CD8-positive, alpha-beta memory T cell (primary cell): ENCODE measurements around the gene PLEK. TPM values are rescaled to one million over a fixed set of nuclear protein-coding genes. Genes with fewer than 3 reads are reported as not detected.

ENCODE experiments used
- CTCF ChIA-PET: fragments of 350-600 bp; sonication (Branson Sonifier 250); formaldehyde crosslinking; loops from one replicate; lab custom pipeline; 2021; ENCODE audit warnings: antibody characterized with exemption; lab: Charles Lee
- POLR2A ChIA-PET: fragments of 350-600 bp; sonication (Branson Sonifier 250); formaldehyde crosslinking; loops from one replicate; lab custom pipeline; 2021; ENCODE audit warnings: antibody characterized with exemption; lab: Charles Lee
- DNase-seq, 5 donors: peaks; one replicate each; pipeline versions ENCODE4 v3.0.0 to v3.0.0-alpha.2; 2020 to 2022; ENCODE audit warnings: mixed read lengths in 1 of 5
- H3K27ac ChIP-seq: one replicate; pipeline ENCODE4 v1.7.0; 2013; ENCODE audit warnings: low read depth, mild to moderate bottlenecking, low read length, moderate library complexity
- H3K27me3 ChIP-seq: 2 replicates; pipeline ENCODE4 v1.7.0; 2013; ENCODE audit warnings: low read length, mild to moderate bottlenecking; ENCODE audit not compliant: insufficient read depth, poor library complexity, severe bottlenecking
- H3K36me3 ChIP-seq: 2 replicates; pipeline ENCODE4 v1.7.0; 2013; ENCODE audit warnings: mild to moderate bottlenecking, low read length, moderate library complexity; ENCODE audit not compliant: insufficient read depth
- H3K4me1 ChIP-seq: 2 replicates; pipeline ENCODE4 v1.7.0; 2013; ENCODE audit warnings: mild to moderate bottlenecking, low read length, moderate library complexity; ENCODE audit not compliant: insufficient read depth
- H3K4me3 ChIP-seq: 2 replicates; pipeline ENCODE4 v1.7.0; 2013; ENCODE audit warnings: mild to moderate bottlenecking, low read length
- H3K9me3 ChIP-seq: 2 replicates; pipeline ENCODE4 v1.7.0; 2013; ENCODE audit warnings: mild to moderate bottlenecking, low read length
- H3K27ac Mint-ChIP-seq, 8 donors: one replicate each; pipeline ENCODE4 v1.8.0; 2020 to 2021; ENCODE audit warnings: mixed read lengths in 8 of 8, mild to moderate bottlenecking in 6 of 8, inconsistent platforms in 3 of 8, moderate library complexity in 3 of 8
- H3K27me3 Mint-ChIP-seq, 2 donors: one replicate each; pipeline ENCODE4 v1.8.0; 2020 to 2021; ENCODE audit warnings: mixed read lengths in 2 of 2, mild to moderate bottlenecking in 1 of 2, moderate library complexity in 1 of 2
- H3K36me3 Mint-ChIP-seq, 3 donors: one replicate each; pipeline ENCODE4 v1.8.0; 2020 to 2021; ENCODE audit warnings: mixed read lengths in 3 of 3, inconsistent platforms in 1 of 3, mild to moderate bottlenecking in 1 of 3
- H3K4me1 Mint-ChIP-seq, 3 donors: one replicate each; pipeline ENCODE4 v1.8.0; 2020 to 2021; ENCODE audit warnings: mixed read lengths in 3 of 3, inconsistent platforms in 1 of 3, mild to moderate bottlenecking in 1 of 3
- H3K4me3 Mint-ChIP-seq, 7 donors: one replicate each; pipeline ENCODE4 v1.8.0; 2020 to 2021; ENCODE audit warnings: mixed read lengths in 7 of 7, mild to moderate bottlenecking in 6 of 7, moderate library complexity in 4 of 7, inconsistent platforms in 2 of 7
- H3K9me3 Mint-ChIP-seq, 5 donors: one replicate each; pipeline ENCODE4 v1.8.0; 2020 to 2022; ENCODE audit warnings: mixed read lengths in 5 of 5, mild to moderate bottlenecking in 3 of 5, moderate library complexity in 2 of 5, inconsistent platforms in 1 of 5
- polyA plus RNA-seq: library from polyadenylated mRNA; unstranded; fragments of 300-500 nt; fragmentation: Illumina TruSeq; gene quantifications from one replicate; pipeline ENCODE4 v1.2.3, GENCODE V29; 2021
- total RNA-seq, 2 experiments: library from RNA; stranded (reverse); gene quantifications; one replicate each; pipeline ENCODE4 v1.2.3, GENCODE V29; 2021

PLEK gene
- total RNA-seq (10 to 100 TPM; 21.3 to 23.0 TPM), polyA plus RNA-seq (135 TPM)

- Mint-ChIP-seq H3K27ac (peak within 1 kb of the TSS; percentile 77 to 98 (median 97)), H3K4me1 (peaks cover 61 to 68% (median 63%) of the 10 kb centered on the region in 3 donors), H3K9me3 (peaks cover 2 to 7% (median 3%) of the 10 kb centered on the region in 5 donors), H3K36me3 (peaks cover 17 to 31% (median 28%) of the 10 kb centered on the region in 3 donors), H3K4me3 (peak within 1 kb of the TSS; percentile 88 to 100 (median 98)), H3K27me3 (peaks cover 0 to 1% of the 10 kb centered on the region in 2 donors)
- H3K27ac ChIP-seq, result peak within 1 kb of the TSS; percentile 67
- H3K9me3 ChIP-seq, result no peaks in the 10 kb centered on the region
- peaks cover 23% of the 10 kb centered on the region for H3K4me1 ChIP-seq
- CTCF ChIA-PET, result interaction anchor here (1.1 to 2.5 kb wide), 8 partner anchors 9 to 243 kb away, joined by 3 to 8 read pairs (median 4); no protein-coding TSS in a partner anchor
- H3K36me3 ChIP-seq, result no peaks in the 10 kb centered on the region
- no peaks in the 10 kb centered on the region for H3K27me3 ChIP-seq
- H3K4me3 ChIP-seq, result peak within 1 kb of the TSS; percentile 56
- POLR2A ChIA-PET, result interaction anchor here (0.6 to 2.9 kb wide), 4 partner anchors 13 to 74 kb away, joined by 3 to 10 read pairs (median 6); no protein-coding TSS in a partner anchor
- DNase-seq, result peak in 4 of 5 donors; percentile 19 to 66 (median 28)
Observed at GRCh38 chr2:68365087-68365486, at the start of gene PLEK. Gene PLEK (plus strand): TSS chr2:68365282. CDS start chr2:68365352, 70 bp downstream.

- Mint-ChIP-seq H3K4me3 (no peak overlapping the region), H3K9me3 (peaks cover 0 to 10% (median 2%) of the 10 kb centered on the region in 5 donors), H3K4me1 (peaks cover 8 to 23% (median 15%) of the 10 kb centered on the region in 3 donors), H3K36me3 (peaks cover 0 to 1% (median 0%) of the 10 kb centered on the region in 3 donors), H3K27ac (no peak overlapping the region), H3K27me3 (peaks cover 38 to 64% of the 10 kb centered on the region in 2 donors)
- ChIA-PET CTCF (no interaction called here), POLR2A (interaction anchor here (0.6 kb wide), 1 partner anchor 19 kb away, joined by 3 read pairs; no protein-coding TSS in a partner anchor)
- H3K36me3 ChIP-seq, result no peaks in the 10 kb centered on the region
- peaks cover 17% of the 10 kb centered on the region for H3K27me3 ChIP-seq
- no peak for DNase-seq
- no peak overlapping the region for H3K4me3 ChIP-seq
- H3K4me1 ChIP-seq, result peaks cover 11% of the 10 kb centered on the region
- H3K27ac ChIP-seq, result no peak overlapping the region
- no peaks in the 10 kb centered on the region for H3K9me3 ChIP-seq
Observed at GRCh38 chr2:68316111-68316510, 49.0 kb upstream of the PLEK start.

- peaks cover 8 to 23% (median 15%) of the 10 kb centered on the region in 3 donors for H3K4me1 Mint-ChIP-seq
- H3K9me3 ChIP-seq, result no peaks in the 10 kb centered on the region
- CTCF ChIA-PET, result no interaction called here
- POLR2A ChIA-PET, result no interaction called here
- peaks cover 0 to 10% (median 2%) of the 10 kb centered on the region in 5 donors for H3K9me3 Mint-ChIP-seq
- H3K36me3 ChIP-seq, result no peaks in the 10 kb centered on the region
- H3K27me3 ChIP-seq, result peaks cover 17% of the 10 kb centered on the region
- peaks cover 11% of the 10 kb centered on the region for H3K4me1 ChIP-seq
- H3K4me3 Mint-ChIP-seq, result peak overlapping the region; percentile 46 to 89 (median 82)
- H3K27ac Mint-ChIP-seq, result no peak overlapping the region
- peaks cover 35 to 57% of the 10 kb centered on the region in 2 donors for H3K27me3 Mint-ChIP-seq
- DNase-seq, result no peak
- H3K36me3 Mint-ChIP-seq, result peaks cover 0 to 1% (median 0%) of the 10 kb centered on the region in 3 donors
- H3K27ac ChIP-seq, result no peak overlapping the region
- H3K4me3 ChIP-seq, result no peak overlapping the region
Observed at GRCh38 chr2:68317971-68318913, 46.8 kb upstream of the PLEK start.

GRCh38 chr2:68318914-68319397 lies 46.1 kb upstream of the PLEK start:
- ChIA-PET CTCF (interaction anchor here (2.2 kb wide), 1 partner anchor 122 kb away, joined by 6 read pairs; no protein-coding TSS in a partner anchor), POLR2A (no interaction called here)
- Histone ChIP-seq H3K36me3 (no peaks in the 10 kb centered on the region), H3K4me3 (no peak overlapping the region), H3K9me3 (no peaks in the 10 kb centered on the region), H3K4me1 (peaks cover 11% of the 10 kb centered on the region), H3K27ac (no peak overlapping the region), H3K27me3 (peaks cover 17% of the 10 kb centered on the region)
- peak overlapping the region; percentile 42 to 89 (median 82) for H3K4me3 Mint-ChIP-seq
- H3K27me3 Mint-ChIP-seq, result peaks cover 35 to 50% of the 10 kb centered on the region in 2 donors
- peaks cover 0 to 1% (median 0%) of the 10 kb centered on the region in 3 donors for H3K36me3 Mint-ChIP-seq
- peaks cover 0 to 7% (median 2%) of the 10 kb centered on the region in 5 donors for H3K9me3 Mint-ChIP-seq
- no peak for DNase-seq
- peak overlapping the region in 1 of 8 donors; percentile 33 for H3K27ac Mint-ChIP-seq
- H3K4me1 Mint-ChIP-seq, result peaks cover 8 to 23% (median 15%) of the 10 kb centered on the region in 3 donors

GRCh38 chr2:68319398-68320117 lies 45.5 kb upstream of the PLEK start, which contains the start of gene CNRIP1:
Gene CNRIP1 (minus strand): TSS chr2:68319949. CDS start chr2:68319400, 549 bp downstream.
- Histone ChIP-seq H3K4me1 (peaks cover 11% of the 10 kb centered on the region), H3K36me3 (no peaks in the 10 kb centered on the region), H3K27ac (no peak within 1 kb of the TSS), H3K4me3 (no peak within 1 kb of the TSS), H3K27me3 (peaks cover 17% of the 10 kb centered on the region), H3K9me3 (no peaks in the 10 kb centered on the region)
- Mint-ChIP-seq H3K27ac (peak within 1 kb of the TSS in 2 of 8 donors; percentile 33 to 57), H3K4me1 (peaks cover 8 to 23% (median 15%) of the 10 kb centered on the region in 3 donors), H3K4me3 (peak within 1 kb of the TSS; percentile 79 to 89 (median 83)), H3K36me3 (no peaks in the 10 kb centered on the region), H3K27me3 (peaks cover 35 to 52% of the 10 kb centered on the region in 2 donors), H3K9me3 (peaks cover 0 to 3% (median 0%) of the 10 kb centered on the region in 5 donors)
- ChIA-PET POLR2A (interaction anchor here (1.1 kb wide), 1 partner anchor 65 kb away, joined by 3 read pairs; no protein-coding TSS in a partner anchor), CTCF (interaction anchor here (2.2 kb wide), 1 partner anchor 122 kb away, joined by 6 read pairs; no protein-coding TSS in a partner anchor)
- peak in 2 of 5 donors; percentile 2 for DNase-seq

GRCh38 chr2:68320118-68320641 lies 44.9 kb upstream of the PLEK start:
- H3K9me3 Mint-ChIP-seq, result no peaks in the 10 kb centered on the region
- POLR2A ChIA-PET, result interaction anchor here (1.1 kb wide), 1 partner anchor 64 kb away, joined by 3 read pairs; no protein-coding TSS in a partner anchor
- peaks cover 8 to 23% (median 15%) of the 10 kb centered on the region in 3 donors for H3K4me1 Mint-ChIP-seq
- H3K4me3 Mint-ChIP-seq, result peak overlapping the region; percentile 79 to 89 (median 83)
- peaks cover 11% of the 10 kb centered on the region for H3K4me1 ChIP-seq
- H3K4me3 ChIP-seq, result no peak overlapping the region
- H3K27me3 Mint-ChIP-seq, result peaks cover 35 to 50% of the 10 kb centered on the region in 2 donors
- H3K27ac Mint-ChIP-seq, result peak overlapping the region in 1 of 8 donors; percentile 57
- H3K27ac ChIP-seq, result no peak overlapping the region
- no peaks in the 10 kb centered on the region for H3K36me3 Mint-ChIP-seq
- DNase-seq, result no peak
- peaks cover 17% of the 10 kb centered on the region for H3K27me3 ChIP-seq
- CTCF ChIA-PET, result interaction anchor here (2.2 kb wide), 1 partner anchor 121 kb away, joined by 6 read pairs; no protein-coding TSS in a partner anchor
- H3K36me3 ChIP-seq, result no peaks in the 10 kb centered on the region
- H3K9me3 ChIP-seq, result no peaks in the 10 kb centered on the region

GRCh38 chr2:68325056-68325455 lies 40.0 kb upstream of the PLEK start:
- POLR2A ChIA-PET, result no interaction called here
- H3K27me3 Mint-ChIP-seq, result peaks cover 16 to 35% of the 10 kb centered on the region in 2 donors
- peak overlapping the region in 1 of 8 donors; percentile 53 for H3K27ac Mint-ChIP-seq
- no peak overlapping the region for H3K4me3 Mint-ChIP-seq
- H3K36me3 Mint-ChIP-seq, result no peaks in the 10 kb centered on the region
- DNase-seq, result no peak
- H3K27ac ChIP-seq, result no peak overlapping the region
- H3K4me3 ChIP-seq, result no peak overlapping the region
- H3K36me3 ChIP-seq, result no peaks in the 10 kb centered on the region
- H3K9me3 Mint-ChIP-seq, result no peaks in the 10 kb centered on the region
- H3K4me1 ChIP-seq, result peaks cover under 1% of the 10 kb centered on the region
- H3K4me1 Mint-ChIP-seq, result peaks cover 0 to 4% (median 4%) of the 10 kb centered on the region in 3 donors
- peaks cover 4% of the 10 kb centered on the region for H3K27me3 ChIP-seq
- H3K9me3 ChIP-seq, result no peaks in the 10 kb centered on the region
- CTCF ChIA-PET, result no interaction called here
